Non-pigmented ciliary epithelial cell (primary cell): ENCODE measurements around the gene PAX6.
A peak's percentile ranks its signal among the peaks of the same experiment; 100 is the strongest.

ENCODE experiments used
- DNase-seq: peaks from one replicate; pipeline ENCODE4 v3.0.0-alpha.2; 2010; ENCODE audit warnings: low read depth

Gene PAX6

GRCh38 chr11:31798057-31798553 is 13.0 kb downstream of the PAX6 start:
- DNase-seq = no peak

- no peak for DNase-seq
Observed at GRCh38 chr11:31797190-31798056, 13.7 kb downstream of the PAX6 start.

GRCh38 chr11:31796499-31797189 is 14.5 kb downstream of the PAX6 start:
- DNase-seq = no peak

DNA sequence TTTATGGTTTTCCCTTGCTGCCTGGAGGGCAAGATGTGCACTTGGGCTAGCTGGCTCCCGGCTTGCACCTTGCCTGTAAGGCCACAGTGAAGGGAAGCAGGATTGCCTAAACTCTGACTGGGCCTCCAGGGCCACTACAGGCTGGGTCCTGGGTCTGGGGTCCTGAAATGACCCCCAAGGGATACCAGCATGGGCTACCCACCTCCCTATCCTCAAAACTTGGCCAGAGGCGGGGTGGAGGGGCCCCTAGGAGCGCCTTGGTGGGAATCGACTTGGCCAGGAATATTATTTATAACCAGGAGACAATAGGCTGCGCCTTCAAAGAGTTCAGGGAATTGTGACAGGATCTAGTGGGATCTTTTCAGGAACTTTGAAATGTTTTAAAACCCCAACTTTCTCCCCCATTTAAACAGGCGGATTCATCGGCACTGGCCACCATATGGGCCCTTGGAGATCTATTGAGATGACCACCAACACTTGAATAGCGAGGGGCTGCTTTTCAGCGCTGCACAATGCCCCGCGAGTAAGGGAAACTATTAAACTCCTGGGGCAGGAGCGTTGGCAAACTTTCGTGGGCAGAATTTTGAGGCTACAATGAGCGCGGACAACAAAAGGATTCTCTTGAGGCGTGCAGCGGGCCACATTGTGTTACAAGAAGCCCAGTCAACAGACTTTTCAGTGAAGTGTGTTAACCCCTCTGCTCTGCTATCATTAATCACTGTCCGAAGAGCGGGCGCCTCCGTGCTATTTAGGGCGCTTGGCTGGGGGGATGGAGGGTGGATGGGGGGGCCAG is 15.2 kb downstream of the PAX6 start:
- DNase-seq = no peak

- no peak for DNase-seq
Observed at GRCh38 chr11:31794548-31794947, 16.6 kb downstream of the PAX6 start.

DNA sequence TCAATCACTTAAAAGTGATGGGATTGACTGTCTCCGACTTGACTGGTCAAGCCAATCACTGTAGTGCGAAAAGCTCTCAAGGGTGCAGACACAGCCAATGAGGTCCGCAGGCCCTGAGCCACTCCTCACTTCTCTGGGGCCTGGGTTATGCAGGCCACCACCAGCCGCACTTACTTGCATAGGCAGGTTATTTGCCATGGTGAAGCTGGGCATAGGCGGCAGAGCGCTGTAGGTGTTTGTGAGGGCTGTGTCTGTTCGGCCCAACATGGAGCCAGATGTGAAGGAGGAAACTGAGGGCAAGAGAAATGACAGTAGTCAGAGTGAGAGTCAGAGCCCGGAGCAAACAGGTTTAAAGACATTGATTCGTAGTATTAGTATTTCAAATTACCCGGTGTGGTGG is 17.9 kb downstream of the PAX6 start:
- DNase-seq = no peak

GRCh38 chr11:31792456-31792855 is 18.7 kb downstream of the PAX6 start:
- no peak for DNase-seq

DNA sequence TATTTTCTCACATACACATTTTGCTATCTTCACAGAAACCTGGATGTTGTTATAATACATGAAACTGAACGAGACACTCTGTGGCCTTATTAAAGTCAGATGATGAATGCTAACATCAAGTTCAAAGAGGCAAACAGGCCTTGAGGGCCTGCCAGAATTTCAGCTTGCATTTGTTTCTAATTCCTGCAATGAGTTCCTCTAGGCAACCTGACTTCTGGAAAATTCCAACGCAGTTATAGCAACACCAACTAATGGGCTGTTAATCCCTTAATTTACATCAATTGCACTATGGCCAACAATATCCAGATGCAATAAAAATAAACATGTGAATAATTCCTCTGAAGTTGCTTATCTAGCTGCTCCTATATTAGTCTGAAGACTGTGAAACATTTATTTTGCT is 19.1 kb downstream of the PAX6 start:
- DNase-seq = no peak

DNA sequence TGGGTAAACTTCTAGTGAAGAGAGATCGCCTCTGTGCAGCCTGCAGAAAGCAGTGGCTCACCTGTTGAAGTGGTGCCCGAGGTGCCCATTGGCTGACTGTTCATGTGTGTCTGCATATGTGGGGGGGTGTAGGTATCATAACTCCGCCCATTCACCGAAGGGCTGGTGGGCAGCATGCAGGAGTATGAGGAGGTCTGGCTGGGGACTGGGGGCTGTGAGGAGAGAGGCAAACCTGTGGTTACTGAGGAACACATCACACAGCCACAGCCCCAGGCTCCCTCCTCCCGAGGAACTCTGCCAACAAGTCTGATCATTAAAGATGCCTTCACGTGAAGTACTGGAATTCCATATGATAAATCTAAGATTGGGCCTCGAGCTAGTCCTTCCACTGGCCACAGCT is 20.5 kb downstream of the PAX6 start:
- DNase-seq = no peak

GRCh38 chr11:31788085-31788484 is 23.0 kb downstream of the PAX6 start:
- no peak for DNase-seq

- no peak for DNase-seq
Observed at GRCh38 chr11:31786996-31787685, 24.0 kb downstream of the PAX6 start.

DNA sequence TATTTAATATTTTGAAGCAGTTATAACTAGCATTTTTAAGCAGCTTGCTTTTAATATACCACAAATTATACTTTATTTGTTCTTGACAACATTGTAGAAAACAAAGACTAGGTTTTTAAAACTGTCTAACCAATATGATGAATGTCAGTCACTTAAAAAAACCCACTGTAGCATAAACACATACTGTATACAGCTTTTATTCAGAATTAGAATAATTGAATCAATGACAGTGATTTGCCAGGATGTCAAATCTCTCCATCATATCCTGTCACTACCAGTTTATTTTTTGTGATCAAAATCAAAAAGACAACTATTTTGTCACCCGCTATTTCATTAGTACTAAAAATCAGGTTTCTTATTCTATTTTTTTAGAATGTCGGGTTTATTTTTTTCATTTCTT is 26.5 kb downstream of the PAX6 start:
- DNase-seq = no peak

DNA sequence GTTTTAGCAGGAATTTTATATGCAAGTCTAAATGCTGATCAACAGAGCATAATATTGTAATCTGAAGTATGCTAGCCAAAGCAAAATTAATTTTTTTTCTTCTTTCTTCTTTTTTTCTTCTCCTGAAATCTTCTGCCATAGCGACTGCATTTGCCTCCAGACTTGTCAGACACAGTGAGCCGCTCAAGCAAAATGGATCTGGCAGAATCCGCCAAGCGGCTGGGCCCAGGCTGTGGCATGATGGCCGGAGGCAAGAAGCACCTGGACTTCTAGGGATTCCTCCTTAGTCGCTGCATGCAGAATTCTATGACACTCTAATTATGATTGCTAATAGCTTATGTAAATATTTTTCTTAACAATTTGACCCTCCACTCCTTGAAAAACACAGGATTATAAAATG is 27.9 kb downstream of the PAX6 start:
- DNase-seq = no peak

DNA sequence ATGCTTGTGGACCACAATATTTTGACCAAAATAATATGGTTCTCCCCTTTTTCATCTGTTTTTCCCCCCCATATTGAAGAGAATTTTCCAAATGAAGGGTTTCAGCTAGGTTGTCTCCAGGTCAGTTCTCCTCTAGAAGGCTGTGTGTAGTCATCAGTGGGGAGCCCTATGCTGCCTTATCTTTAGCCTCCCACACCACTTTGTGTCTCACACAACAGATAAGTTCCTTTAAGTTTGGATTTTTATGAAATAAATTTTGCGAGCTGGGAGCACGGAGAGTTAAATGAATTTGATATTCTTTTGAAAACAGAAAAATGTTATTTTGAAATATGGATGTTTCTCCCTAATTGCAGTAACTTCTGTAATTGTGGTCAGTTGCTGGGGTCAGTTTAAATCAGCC is 28.9 kb downstream of the PAX6 start:
- no peak for DNase-seq

DNA sequence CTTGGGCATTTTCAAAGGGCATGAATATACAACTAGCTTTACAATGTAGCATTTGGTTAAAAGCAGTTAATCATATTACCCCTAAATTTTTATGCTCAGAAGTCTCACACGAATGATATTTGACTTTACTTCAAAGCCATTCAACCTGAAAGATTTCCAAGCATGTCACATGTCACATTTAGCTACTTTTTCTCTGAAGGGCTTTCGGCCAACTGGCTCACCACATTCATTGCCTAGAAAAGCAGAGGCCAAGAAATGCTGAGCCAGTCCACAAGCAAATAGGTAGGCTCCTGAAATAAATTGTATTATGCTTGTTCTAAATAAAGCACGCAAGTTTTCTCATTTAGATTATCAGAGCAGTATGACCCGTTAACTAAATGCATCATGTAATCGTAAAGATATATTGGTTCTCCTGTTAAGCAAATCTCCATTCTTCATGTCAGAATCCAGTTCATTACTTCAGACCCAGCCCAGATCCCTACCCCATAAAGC is 30.6 kb downstream of the PAX6 start:
- DNase-seq = no peak

GRCh38 chr11:31780078-31780477 is 31.0 kb downstream of the PAX6 start:
- DNase-seq = no peak

DNA sequence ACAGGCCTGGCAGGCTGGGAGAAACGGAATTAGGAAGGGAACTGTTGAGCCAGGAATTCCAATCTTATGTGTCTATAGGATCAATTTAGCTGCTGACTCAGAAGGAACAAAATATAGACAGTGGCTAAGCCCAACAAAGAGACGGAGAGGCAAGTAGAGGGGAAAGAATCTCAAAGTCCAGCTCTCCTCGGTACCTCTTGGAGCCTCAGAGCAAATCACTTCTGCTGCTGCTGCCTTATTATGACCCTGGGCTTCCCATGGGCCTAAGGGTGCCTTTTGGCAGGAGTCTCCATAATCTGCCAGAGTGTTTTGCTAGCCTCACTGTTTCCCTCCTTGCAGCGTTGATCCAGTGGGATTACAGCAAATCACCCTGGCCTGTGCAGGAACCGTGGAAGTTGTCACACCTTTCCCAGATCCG is 31.7 kb downstream of the PAX6 start:
- DNase-seq = peak; percentile 54

GRCh38 chr11:31772412-31772811 is 38.7 kb downstream of the PAX6 start:
- no peak for DNase-seq

GRCh38 chr11:31770011-31770700 is 41.0 kb downstream of the PAX6 start:
- DNase-seq = no peak

DNA sequence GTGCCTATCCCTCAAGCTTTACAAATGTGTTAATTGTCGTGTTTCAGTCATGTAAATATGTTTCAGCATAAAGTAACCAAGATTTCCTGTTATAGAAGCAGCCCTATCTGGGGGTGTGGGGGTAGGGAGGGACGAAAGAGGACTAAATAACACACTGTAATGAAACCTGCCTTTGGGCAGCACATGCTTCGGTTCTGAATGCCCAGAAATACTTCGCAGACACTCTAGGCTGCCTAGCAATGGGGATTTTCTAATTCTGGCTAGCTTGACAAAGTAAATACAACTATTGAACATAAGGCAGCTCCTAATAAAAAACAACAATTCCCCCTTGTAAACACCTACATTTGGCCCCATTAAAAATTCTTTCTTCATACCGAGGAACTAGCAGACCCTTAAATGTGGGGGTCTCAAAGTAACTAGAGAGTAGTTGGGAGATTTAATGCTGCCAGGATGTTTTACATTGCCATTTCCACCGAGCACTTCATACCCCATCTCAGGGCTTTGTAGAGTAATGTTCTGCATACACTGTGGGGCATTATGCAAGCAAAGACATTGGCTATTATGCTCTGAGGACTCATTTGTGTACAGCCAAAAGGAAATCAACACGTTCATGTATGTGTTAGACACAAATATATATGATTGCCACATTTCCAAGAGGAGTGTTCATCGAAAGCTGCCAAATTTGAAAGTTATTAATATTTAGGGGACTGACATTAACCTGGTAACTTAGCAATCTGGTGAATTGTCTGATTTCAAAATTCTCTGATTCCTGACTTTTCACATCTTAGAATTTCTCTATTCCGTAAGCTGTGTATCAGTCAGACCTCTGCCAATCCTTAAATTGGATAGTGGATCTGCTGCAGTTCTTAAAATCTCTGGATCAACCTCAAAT is 42.1 kb downstream of the PAX6 start:
- no peak for DNase-seq
